HepG2 (cell line): ENCODE measurements around the gene CDH13.

ENCODE experiments used
- BHLHE40 ChIP-seq: IDR thresholded peaks from 2 replicates; pipeline ENCODE4 v1.6.1; 2011; ENCODE audit warnings: low read length, improper control_type of control experiment
- CREB1 ChIP-seq, 2 experiments: fragments of 450-650 bp in 1 of 2; IDR thresholded peaks; 2 replicates each; pipeline ENCODE4 v1.6.1; 2016 to 2017; ENCODE audit warnings: control low read depth in 1 of 2, mild to moderate bottlenecking in 1 of 2, missing compliant biosample characterization in 1 of 2, missing genetic modification characterization in 1 of 2
- ETV6 ChIP-seq: sonication (generic); formaldehyde crosslinking; conservative IDR thresholded peaks from 2 replicates; pipeline ENCODE4 v1.4.0; 2020; ENCODE audit warnings: missing genetic modification reagents
- FIP1L1 ChIP-seq: fragments of 200-400 bp; formaldehyde crosslinking; IDR thresholded peaks from 2 replicates; pipeline ENCODE4 v1.6.1; 2018; ENCODE audit warnings: low read depth, mild to moderate bottlenecking, low read length, moderate library complexity, borderline replicate concordance; ENCODE audit not compliant: insufficient read depth
- MBD4 ChIP-seq: IDR thresholded peaks from 2 replicates; pipeline ENCODE4 v1.6.1; 2012; ENCODE audit warnings: low read length, inconsistent platforms, borderline replicate concordance
- POLR2AphosphoS5 ChIP-seq: IDR thresholded peaks from 2 replicates; pipeline ENCODE4 v1.6.1; 2012; ENCODE audit warnings: low read depth, low read length
- STAT6 ChIP-seq: sonication (generic); formaldehyde crosslinking; IDR thresholded peaks from 2 replicates; pipeline ENCODE4 v1.4.0; 2020; ENCODE audit warnings: missing genetic modification reagents, mild to moderate bottlenecking, borderline replicate concordance
- ZIK1 ChIP-seq: sonication (generic); formaldehyde crosslinking; IDR thresholded peaks from 2 replicates; pipeline ENCODE4 v1.5.0; 2020; ENCODE audit warnings: mild to moderate bottlenecking, low read depth, missing genetic modification reagents, borderline replicate concordance
- ZNF766 ChIP-seq: sonication (generic); formaldehyde crosslinking; IDR thresholded peaks from 2 replicates; pipeline ENCODE4 v1.5.0; 2020; ENCODE audit warnings: missing genetic modification reagents, borderline replicate concordance
- TF ChIP-seq, protein P1 (sequence below): IDR thresholded peaks from 2 replicates; pipeline ENCODE4 v1.6.1; 2012; ENCODE audit warnings: low read length, improper control_type of control experiment
- TF ChIP-seq, protein P2 (sequence below): sonication (generic); formaldehyde crosslinking; IDR thresholded peaks from 2 replicates; pipeline ENCODE4 v1.5.0; 2020; ENCODE audit warnings: mild to moderate bottlenecking, missing genetic modification reagents, moderate library complexity

DNA sequence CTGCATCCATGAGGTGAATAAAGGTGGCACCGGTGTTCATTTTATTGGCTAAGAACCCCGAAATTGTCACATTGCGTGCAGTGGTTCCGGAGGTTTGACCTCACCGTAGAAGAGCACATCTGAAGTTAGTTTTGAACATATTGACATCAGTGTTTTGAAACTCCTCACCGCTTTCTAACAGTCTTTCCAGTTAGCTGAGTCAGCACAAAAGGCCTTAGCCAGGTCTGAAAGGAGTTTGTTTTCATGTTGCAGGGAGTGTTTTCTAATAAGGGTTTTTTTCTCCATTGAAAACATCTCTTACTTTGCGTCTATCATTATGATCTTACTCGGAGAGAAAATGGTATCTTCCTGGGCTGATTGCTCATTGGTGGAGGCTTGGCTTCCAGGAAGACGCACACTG, 1006.5 kb downstream of the CDH13 start:
- TF ChIP-seq BHLHE40, result no peak
- TF ChIP-seq FIP1L1, result no peak
- TF ChIP-seq, protein P1, sequence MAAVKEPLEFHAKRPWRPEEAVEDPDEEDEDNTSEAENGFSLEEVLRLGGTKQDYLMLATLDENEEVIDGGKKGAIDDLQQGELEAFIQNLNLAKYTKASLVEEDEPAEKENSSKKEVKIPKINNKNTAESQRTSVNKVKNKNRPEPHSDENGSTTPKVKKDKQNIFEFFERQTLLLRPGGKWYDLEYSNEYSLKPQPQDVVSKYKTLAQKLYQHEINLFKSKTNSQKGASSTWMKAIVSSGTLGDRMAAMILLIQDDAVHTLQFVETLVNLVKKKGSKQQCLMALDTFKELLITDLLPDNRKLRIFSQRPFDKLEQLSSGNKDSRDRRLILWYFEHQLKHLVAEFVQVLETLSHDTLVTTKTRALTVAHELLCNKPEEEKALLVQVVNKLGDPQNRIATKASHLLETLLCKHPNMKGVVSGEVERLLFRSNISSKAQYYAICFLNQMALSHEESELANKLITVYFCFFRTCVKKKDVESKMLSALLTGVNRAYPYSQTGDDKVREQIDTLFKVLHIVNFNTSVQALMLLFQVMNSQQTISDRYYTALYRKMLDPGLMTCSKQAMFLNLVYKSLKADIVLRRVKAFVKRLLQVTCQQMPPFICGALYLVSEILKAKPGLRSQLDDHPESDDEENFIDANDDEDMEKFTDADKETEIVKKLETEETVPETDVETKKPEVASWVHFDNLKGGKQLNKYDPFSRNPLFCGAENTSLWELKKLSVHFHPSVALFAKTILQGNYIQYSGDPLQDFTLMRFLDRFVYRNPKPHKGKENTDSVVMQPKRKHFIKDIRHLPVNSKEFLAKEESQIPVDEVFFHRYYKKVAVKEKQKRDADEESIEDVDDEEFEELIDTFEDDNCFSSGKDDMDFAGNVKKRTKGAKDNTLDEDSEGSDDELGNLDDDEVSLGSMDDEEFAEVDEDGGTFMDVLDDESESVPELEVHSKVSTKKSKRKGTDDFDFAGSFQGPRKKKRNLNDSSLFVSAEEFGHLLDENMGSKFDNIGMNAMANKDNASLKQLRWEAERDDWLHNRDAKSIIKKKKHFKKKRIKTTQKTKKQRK, result no peak
- TF ChIP-seq, protein P2, sequence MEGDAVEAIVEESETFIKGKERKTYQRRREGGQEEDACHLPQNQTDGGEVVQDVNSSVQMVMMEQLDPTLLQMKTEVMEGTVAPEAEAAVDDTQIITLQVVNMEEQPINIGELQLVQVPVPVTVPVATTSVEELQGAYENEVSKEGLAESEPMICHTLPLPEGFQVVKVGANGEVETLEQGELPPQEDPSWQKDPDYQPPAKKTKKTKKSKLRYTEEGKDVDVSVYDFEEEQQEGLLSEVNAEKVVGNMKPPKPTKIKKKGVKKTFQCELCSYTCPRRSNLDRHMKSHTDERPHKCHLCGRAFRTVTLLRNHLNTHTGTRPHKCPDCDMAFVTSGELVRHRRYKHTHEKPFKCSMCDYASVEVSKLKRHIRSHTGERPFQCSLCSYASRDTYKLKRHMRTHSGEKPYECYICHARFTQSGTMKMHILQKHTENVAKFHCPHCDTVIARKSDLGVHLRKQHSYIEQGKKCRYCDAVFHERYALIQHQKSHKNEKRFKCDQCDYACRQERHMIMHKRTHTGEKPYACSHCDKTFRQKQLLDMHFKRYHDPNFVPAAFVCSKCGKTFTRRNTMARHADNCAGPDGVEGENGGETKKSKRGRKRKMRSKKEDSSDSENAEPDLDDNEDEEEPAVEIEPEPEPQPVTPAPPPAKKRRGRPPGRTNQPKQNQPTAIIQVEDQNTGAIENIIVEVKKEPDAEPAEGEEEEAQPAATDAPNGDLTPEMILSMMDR (CRISPR knock-in tag), result no peak
- TF ChIP-seq CREB1 (IDR thresholded peaks at IDR 0.05), result no peak
- TF ChIP-seq CREB1 (CRISPR knock-in tag; IDR thresholded peaks at IDR 0.05), result no peak
- no peak for TF ChIP-seq STAT6 (CRISPR knock-in tag)
- TF ChIP-seq POLR2AphosphoS5, result no peak
- no peak for TF ChIP-seq ZNF766 (CRISPR knock-in tag)
- no peak for TF ChIP-seq MBD4
- TF ChIP-seq ETV6 (CRISPR knock-in tag), result no peak
- TF ChIP-seq ZIK1 (CRISPR knock-in tag), result no peak
